PC-3 (cell line): ENCODE data around the gene RAB6D.

Source experiments
- EZH2phosphoT487 ChIP-seq: fragments of 300-600 bp; sonication (generic); IDR thresholded peaks from 2 replicates; pipeline ENCODE4 v1.6.1; 2018; ENCODE audit warnings: mild to moderate bottlenecking, antibody characterized with exemption, low read length, borderline replicate concordance
- TF ChIP-seq, protein P1 (sequence below): fragments of 300-600 bp; sonication (generic); conservative IDR thresholded peaks from 2 replicates; pipeline ENCODE4 v1.5.1; 2017; ENCODE audit warnings: antibody characterized with exemption, low read depth, mild to moderate bottlenecking, low read length

DNA sequence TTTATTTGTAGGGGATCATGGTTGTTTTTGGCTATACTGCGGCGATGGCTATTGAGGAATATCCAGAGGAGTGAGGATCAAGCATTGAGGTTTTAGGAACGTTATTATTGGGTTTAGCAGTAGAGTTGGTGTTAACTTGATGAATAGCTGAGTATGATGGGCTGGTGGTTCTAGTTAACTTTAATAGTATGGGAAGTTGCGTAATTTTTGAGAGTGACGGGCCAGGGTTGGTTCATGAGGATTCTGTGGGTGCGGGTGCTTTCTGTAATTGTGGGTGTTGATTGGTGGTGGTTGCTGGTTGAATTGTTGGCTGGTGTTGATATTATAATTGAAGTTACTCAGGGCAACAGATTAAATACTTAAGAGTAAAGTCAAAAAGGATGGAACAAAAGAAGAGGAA lies 6.0 kb upstream of the RAB6D start:
- TF ChIP-seq, protein P1, sequence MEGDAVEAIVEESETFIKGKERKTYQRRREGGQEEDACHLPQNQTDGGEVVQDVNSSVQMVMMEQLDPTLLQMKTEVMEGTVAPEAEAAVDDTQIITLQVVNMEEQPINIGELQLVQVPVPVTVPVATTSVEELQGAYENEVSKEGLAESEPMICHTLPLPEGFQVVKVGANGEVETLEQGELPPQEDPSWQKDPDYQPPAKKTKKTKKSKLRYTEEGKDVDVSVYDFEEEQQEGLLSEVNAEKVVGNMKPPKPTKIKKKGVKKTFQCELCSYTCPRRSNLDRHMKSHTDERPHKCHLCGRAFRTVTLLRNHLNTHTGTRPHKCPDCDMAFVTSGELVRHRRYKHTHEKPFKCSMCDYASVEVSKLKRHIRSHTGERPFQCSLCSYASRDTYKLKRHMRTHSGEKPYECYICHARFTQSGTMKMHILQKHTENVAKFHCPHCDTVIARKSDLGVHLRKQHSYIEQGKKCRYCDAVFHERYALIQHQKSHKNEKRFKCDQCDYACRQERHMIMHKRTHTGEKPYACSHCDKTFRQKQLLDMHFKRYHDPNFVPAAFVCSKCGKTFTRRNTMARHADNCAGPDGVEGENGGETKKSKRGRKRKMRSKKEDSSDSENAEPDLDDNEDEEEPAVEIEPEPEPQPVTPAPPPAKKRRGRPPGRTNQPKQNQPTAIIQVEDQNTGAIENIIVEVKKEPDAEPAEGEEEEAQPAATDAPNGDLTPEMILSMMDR = no peak
- no peak for TF ChIP-seq EZH2phosphoT487
